ENCODE results near the gene MAGI2.
"Not testable (repeated sequence)": the region's sequence is repeated elsewhere in the genome, so short reads cannot be mapped to it uniquely, and the experiment has no call there.

Gene MAGI2

GRCh38 chr7:79452495-79453265 is 787 bp downstream of the MAGI2 start:
- peak overlapping the region; percentile 95 for H3K27ac ChIP-seq

DNA sequence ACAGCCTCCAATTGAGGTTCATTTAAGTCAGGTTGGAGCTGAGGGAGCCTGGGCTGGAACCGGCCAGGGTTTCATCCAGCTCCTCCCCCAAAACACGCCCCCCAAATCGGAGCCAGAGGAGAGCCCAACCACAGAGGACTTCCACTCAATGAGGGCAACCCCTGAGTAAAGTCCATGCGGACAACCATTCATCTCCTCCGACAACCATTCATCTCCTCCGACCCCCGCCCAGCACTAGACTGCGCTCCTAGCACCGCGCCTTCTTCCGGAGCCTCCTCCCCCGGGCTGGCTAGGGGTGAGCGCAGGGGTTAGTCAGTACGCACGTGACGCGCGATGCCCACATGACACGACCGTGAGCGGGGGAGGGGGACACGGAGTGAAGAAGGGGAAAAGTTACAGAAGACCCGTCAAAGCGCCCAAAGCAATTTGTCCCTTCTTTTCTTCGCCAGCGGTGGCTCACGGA is 1.4 kb downstream of the MAGI2 start:
- DNase-seq (ENCODE audit: low read depth, low spot score): no peak
- peak overlapping the region; percentile 95 for H3K27ac ChIP-seq

More at GRCh38 chr7:79452495-79453265, 787 bp downstream of the MAGI2 start:
- no peak for DNase-seq (ENCODE audit: low read depth, low spot score)

DNA sequence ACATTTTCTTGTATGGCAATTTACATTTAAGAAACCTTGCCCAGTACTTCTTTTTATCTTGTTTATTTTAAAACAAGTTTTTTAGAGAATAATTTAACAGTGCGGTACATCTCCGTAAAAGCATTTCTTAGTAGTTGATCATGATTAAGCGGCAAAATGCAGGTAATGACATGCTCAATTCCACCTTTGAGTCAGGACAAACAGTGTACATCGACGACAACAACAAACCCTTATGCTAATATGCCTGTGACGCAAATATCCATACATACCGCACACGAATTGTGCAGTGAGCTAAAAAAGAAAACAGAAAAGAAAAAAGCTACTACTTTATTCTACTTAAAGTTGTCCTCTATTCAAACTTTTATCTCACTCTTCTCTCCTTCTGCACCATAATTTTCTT is 1.9 kb downstream of the MAGI2 start:
- peak; percentile 85 for DNase-seq (ENCODE audit: low read depth, low spot score)
- H3K27ac ChIP-seq: peak overlapping the region; percentile 95

GRCh38 chr7:79442766-79443165 is 10.7 kb downstream of the MAGI2 start:
- not testable (repeated sequence) for H3K27ac ChIP-seq; DNase-seq (ENCODE audit: low read depth, low spot score)

GRCh38 chr7:79436378-79436777 is 17.1 kb downstream of the MAGI2 start:
- H3K27ac ChIP-seq: no peak overlapping the region
- no peak for DNase-seq (ENCODE audit: low read depth, low spot score)

DNA sequence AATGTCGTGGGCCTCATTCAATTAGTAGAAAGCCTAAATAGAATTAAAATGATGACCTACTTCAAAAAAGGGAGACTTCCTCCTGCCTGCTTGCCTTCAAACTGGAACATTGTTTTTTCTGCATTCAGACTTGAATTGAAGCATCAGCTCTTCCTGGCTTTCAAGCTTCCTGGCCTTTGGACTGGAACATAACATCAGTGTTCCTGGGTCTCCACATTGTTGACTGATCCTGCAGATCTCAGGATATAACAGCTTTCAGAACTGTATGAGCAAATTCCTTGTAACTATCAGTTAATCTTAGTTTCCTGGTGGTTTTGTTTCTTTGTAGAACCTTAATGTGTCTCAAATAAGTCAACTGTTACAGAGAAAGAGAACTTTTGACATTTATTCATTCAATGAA is 18.6 kb downstream of the MAGI2 start:
- peak overlapping the region; percentile 53 for H3K27ac ChIP-seq
- DNase-seq (ENCODE audit: low read depth, low spot score): no peak

DNA sequence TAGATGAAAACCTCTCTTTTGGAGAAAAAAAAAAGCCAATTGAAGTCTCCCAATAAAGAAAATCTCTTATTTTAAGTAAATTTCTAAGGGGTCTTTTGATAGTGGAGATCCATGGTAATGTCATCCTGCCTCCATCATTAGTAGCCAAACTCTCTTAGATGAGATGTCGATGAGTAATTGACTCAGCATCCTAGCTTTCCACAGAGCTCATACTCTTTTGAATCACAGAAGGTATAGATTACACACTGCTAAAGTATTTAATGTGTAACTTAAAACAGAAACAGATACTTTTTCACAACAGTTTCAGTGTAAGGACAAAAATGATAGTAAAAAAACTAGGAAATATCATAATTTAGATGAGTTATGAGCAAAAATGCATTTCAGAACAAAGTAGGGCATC is 19.4 kb downstream of the MAGI2 start:
- peak; percentile 45 for DNase-seq (ENCODE audit: low read depth, low spot score)
- peak overlapping the region; percentile 53 for H3K27ac ChIP-seq

DNA sequence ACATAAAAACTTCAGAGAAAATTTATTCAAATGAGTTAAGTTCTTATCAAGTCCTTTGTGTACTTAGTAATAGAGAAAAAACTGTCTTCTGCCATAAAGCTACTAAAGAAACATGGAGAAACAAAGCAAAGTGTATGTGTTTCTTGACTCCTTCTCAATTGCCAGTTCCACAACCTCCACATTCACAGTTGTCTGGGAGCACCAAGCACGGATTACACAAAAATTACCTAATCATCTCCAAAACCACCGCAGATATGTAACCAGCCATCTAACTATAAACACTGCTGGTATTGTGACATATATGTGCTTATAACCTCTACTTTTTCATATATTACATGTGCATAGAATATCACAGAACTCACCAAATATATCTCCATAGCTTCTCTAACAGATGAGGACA is 23.1 kb downstream of the MAGI2 start:
- no peak for DNase-seq (ENCODE audit: low read depth, low spot score)
- no peak overlapping the region for H3K27ac ChIP-seq

DNA sequence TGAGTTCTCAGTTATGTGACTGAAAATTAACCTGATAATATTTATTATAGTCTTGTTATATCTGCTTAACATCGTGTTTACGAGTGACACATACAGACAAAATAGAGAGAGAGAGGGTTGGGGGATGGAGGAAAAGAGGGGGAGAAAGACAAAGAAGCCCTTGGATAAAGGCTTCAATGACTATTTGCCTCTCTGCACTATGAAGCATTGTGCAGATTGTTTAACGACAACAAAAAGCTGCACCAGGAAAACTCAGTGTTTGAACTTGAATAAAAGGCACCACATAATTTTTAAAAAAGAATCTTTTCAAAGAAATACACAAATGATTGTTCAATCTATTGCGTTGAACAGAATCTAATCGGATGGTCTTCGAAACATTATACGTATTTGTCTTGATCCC is 27.8 kb downstream of the MAGI2 start:
- H3K27ac ChIP-seq: no peak overlapping the region
- DNase-seq (ENCODE audit: low read depth, low spot score): no peak

GRCh38 chr7:79421751-79422150 is 31.7 kb downstream of the MAGI2 start:
- H3K27ac ChIP-seq: no peak overlapping the region
- DNase-seq (ENCODE audit: low read depth, low spot score): no peak

- peak overlapping the region; percentile 3 for H3K27ac ChIP-seq
- DNase-seq (ENCODE audit: low read depth, low spot score): peak; percentile 45
Measured at GRCh38 chr7:79420464-79420863, 33.0 kb downstream of the MAGI2 start.

GRCh38 chr7:79414910-79415309 is 38.6 kb downstream of the MAGI2 start:
- no peak for DNase-seq (ENCODE audit: low read depth, low spot score)
- no peak overlapping the region for H3K27ac ChIP-seq

GRCh38 chr7:79412915-79413314 is 40.6 kb downstream of the MAGI2 start:
- DNase-seq (ENCODE audit: low read depth, low spot score): no peak
- H3K27ac ChIP-seq: no peak overlapping the region

- H3K27ac ChIP-seq: no peak overlapping the region
- DNase-seq (ENCODE audit: low read depth, low spot score): no peak
Measured at GRCh38 chr7:79412438-79412837, 41.0 kb downstream of the MAGI2 start.

DNA sequence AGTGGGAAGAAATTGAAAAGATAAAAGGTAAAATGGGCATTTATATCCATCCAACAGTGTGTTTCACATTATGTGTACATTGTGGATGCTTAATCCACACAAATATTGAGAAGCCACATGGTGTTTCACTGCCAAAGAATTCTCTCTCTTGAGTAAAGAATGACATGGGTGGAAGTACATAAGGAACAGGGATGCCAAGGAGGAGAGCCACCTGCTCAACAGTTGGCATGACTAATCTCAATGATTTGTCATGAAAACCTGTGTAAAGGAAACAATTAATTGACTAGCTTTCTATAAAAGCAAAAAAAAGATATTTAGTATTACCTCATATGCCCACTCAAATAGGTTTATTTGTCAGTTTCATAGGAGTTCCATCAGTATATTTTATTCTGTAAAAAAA is 43.1 kb downstream of the MAGI2 start:
- H3K27ac ChIP-seq: no peak overlapping the region
- DNase-seq (ENCODE audit: low read depth, low spot score): peak; percentile 37

GRCh38 chr7:79407351-79407750 is 46.1 kb downstream of the MAGI2 start:
- DNase-seq (ENCODE audit: low read depth, low spot score): no peak
- no peak overlapping the region for H3K27ac ChIP-seq

- H3K27ac ChIP-seq: no peak overlapping the region
- no peak for DNase-seq (ENCODE audit: low read depth, low spot score)
Measured at GRCh38 chr7:79406371-79406770, 47.1 kb downstream of the MAGI2 start.

GRCh38 chr7:79405368-79405767 is 48.1 kb downstream of the MAGI2 start:
- no peak for DNase-seq (ENCODE audit: low read depth, low spot score)
- no peak overlapping the region for H3K27ac ChIP-seq

DNA sequence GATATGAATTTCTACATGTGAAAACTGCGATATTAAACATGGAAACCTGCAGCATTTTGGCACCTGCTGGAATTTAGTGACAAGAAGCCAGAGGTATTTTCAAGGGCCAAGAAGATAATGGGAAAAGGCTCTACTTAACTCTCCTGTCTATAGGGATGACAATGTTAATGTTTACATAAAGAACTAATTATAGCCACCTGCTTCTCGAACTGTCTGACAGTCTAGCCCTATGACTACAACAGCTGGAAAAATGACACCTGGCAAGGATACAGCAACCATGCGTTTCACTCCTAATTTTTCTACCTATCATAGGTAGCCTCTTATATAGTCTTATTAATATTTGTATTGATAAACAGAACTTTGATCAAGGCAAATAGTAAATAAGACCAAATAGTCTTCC is 49.6 kb downstream of the MAGI2 start:
- no peak for DNase-seq (ENCODE audit: low read depth, low spot score)
- no peak overlapping the region for H3K27ac ChIP-seq

- no peak overlapping the region for H3K27ac ChIP-seq
- DNase-seq (ENCODE audit: low read depth, low spot score): no peak
Measured at GRCh38 chr7:79403451-79403850, 50.0 kb downstream of the MAGI2 start.

DNA sequence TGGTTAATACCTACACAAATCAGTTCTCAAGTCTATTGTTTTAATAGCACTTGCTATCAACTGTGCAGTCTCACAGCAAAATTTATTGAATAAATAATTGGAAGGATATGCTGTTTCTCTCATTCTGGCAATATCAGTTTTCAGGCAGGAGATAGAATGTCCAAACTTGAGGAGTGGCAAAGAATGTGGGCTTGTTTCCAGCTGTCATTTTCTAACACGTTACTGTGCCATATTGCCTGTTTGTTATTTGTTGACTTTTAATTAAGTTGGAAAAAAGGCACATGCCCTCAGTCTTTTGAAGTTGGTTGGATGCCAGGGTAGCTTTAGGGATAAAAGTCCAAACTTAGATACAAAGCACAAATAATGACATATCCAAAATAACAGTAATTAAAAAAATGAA is 52.2 kb downstream of the MAGI2 start:
- DNase-seq (ENCODE audit: low read depth, low spot score): no peak
- H3K27ac ChIP-seq: no peak overlapping the region

DNA sequence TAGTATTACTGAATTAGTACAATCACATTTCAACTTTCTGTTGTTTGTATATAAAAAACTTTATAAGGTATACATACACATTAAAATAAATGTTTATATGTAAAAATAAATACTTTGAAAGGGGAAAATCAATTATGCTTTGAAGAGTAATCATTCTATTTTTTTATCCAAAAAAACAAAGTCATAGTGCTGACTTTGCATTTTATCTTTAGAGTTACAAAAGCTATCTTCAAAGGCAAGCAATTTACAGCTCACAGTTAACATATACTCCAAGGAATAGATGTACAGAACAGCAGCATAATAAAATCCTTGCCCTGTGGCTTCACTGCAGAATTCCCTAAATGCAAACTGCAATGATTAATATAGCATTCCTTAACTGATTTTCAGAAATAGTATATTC is 53.2 kb downstream of the MAGI2 start:
- no peak for DNase-seq (ENCODE audit: low read depth, low spot score)
- no peak overlapping the region for H3K27ac ChIP-seq

Measured in epithelial cell of prostate (primary cell).